Measurements from ENCODE around the gene DDX41.
"Not testable (repeated sequence)": the region's sequence is repeated elsewhere in the genome, so short reads cannot be mapped to it uniquely, and the experiment has no call there.

DDX41 gene

DNA sequence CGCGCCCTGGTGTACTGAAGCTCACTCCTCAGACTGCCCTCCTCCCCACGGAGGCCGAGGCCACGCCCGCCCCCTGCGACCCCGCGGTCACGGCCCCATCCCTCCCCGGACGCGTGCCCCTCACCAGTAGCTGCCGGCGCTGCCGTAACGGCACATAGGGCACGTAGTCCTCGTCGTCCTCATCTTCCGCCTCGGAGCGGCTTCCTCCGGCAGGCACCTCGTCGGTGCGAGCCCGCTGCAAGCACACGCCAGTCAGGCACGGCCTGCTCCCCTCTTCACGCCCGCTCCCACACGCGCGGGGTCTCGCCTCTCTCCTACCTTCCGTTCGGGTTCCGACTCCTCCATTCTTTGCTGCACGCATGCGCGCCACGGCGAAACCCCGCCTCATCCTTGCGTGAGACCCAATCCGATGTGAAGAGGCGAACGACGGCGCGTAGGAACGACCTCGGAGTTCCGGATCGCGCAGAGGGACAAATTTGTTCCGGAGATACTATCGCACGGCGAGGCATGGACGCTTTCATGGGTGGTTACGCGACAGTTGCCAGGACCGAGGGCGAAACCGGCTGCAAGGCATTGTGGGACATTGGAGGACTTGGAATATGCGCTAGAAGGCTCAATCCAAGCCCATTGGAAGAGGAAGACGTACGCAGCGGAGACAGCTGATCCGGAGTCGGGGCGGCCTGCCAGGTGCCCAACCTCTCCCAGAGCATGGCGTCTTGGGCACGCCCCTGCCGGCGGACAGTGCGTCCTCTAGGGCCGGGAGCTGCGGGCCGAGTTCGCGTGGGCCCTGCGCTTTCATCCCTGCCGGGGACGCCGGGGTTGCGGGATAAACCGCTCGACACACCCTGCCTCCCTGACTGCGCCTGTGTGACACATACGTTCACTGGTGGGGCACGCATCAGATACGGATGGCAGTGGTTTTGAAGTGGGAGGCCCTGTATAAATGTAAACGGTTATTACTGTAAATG lies at the start of gene DDX41:
Gene DDX41, minus strand, starts transcription at position 361 of the 968 bp plus-strand sequence. Its CDS starts 16 bp downstream, at position 345.
- DNase-seq = peak; percentile 97

DNA sequence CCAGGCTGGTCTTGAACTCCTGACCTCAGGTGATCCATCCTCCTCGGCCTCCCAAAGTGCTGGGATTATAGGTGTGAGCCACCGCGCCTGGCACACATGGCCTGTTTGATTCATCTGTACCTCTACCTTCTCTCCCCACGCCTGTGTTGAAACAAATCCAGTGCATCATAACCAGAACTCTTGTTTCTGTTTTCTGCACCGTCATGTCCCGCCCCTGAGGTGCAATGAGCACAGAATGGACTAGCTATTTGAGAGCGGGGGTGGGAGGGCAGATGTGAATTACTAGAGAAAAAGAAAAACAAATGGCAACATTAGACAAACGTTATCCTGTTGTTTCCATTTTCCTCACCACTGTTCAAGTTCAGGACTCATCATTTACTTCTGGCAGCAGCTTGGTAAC lies 48.3 kb upstream of the DDX41 start:
- DNase-seq = no peak

DNA sequence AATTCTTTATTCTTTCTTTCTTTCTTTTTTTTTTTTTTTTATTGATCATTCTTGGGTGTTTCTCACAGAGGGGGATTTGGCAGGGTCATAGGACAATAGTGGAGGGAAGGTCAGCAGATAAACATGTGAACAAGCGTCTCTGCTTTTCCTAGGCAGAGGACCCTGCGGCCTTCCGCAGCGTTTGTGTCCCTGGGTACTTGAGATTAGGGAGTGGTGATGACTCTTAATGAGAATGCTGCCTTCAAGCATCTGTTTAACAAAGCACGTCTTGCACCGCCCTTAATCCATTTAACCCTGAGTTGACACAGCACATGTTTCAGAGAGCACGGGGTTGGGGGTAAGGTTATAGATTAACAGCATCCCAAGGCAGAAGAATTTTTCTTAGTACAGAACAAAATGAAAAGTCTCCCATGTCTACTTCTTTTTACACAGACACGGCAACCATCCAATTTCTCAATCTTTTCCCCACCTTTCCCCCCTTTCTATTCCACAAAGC lies 42.7 kb upstream of the DDX41 start:
- DNase-seq = not testable (repeated sequence)

- DNase-seq = no peak
Observed at GRCh38 chr5:177557796-177558195, 41.0 kb upstream of the DDX41 start.

DNA sequence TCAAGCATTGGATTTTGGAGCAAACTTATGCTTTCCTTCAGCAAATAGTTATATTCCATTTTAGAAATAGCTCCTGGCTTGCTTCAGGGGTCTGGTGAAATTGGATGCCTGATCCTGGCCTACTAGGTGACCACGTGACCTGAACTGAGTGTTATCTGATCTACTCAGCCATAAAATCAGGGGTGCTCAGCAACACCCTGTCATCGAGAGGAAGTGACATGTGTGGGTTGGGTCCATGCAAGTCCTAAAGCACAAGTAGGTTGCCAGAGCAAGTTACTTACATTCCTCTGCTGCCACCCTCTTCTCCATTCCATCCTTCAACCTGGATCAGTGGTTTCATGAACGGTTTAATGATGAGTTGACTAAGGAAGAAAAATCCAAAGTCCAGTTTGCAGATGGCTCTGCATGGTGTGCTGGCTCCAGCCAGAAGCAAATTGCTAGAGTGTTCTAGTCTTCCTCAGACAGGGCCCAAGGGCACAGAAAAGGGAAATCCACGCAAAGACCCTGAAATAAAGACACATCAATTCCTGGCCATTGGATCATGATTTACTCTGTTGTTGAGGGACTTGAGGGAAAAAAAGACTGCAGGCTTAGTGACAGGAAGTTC lies 40.4 kb upstream of the DDX41 start:
- no peak for DNase-seq

- DNase-seq = no peak
Observed at GRCh38 chr5:177555665-177556064, 38.9 kb upstream of the DDX41 start.

- DNase-seq = no peak
Observed at GRCh38 chr5:177555228-177555627, 38.5 kb upstream of the DDX41 start.

DNA sequence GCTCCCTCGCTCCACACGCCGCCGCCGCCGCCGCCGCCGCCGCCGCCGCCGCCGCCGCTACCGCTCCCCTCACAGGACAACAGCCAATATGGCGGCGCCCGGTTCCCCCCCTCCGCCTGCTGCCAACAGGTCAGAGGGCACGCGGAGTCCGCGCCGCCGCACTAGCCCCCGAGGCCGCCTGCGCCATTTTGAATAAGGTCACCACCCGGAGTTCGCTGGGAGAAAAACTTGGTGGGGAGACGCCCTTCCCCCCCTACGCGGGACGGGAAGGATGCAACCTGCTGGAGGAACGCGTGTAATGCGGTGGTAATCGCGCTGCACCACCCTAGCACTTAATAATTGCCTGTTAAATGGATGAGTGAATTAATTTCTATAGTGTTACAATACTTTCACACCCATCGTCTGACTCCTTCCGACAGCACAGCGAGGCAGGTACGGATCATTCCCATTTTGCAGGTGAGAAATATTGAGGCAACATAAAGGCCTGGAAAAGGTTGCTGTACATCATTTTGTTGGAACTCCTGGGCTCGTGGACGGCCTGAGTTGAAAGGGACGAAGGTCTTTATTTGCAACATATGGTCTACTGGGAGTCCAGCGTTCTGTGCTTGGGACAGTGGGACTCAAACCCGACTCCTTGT lies 37.8 kb upstream of the DDX41 start, which contains the start of gene FAM193B:
Gene FAM193B, minus strand, starts transcription at position 90 of the 638 bp plus-strand sequence. CDS start 105 bp downstream, outside the sequence.
- DNase-seq = peak; percentile 98

DNA sequence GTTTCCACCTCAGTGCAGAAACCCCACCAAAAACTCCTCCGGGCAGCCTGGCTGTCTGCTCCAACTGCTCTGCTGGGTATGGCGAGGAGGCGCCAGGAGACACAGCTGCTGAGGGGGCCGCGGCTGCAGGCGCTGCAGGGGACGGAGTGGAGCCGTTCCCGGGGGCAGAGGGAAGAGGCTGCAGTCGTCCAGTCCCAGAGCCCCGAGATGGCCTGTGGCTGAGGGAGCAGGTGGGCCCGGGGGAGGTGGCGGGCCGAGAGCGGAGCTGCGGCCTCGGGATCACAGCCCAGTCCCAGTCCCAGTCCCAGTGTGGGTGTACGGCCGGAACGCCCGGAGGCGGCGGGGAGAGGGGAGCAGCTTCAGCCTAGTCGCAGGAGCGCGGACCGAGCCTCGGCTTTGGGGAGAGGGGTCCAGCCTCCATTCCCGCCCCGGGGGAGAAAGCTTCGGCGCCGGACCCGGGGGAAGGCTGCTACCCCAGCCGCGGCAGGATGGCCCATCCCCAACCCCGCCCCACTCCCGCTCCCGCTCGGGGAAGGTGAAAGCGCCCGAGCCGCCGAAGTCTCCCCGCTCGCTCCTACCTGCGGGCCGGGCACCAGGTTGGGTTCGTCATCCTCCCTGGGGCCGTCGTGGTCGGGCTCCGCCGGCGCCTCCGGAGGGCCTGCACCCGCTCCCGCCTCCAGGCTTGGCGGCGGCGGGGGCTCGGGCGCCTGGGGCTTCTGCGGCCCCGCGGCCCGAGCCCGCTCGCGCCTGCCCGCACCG lies 37.1 kb upstream of the DDX41 start:
- peak; percentile 75 for DNase-seq

DNA sequence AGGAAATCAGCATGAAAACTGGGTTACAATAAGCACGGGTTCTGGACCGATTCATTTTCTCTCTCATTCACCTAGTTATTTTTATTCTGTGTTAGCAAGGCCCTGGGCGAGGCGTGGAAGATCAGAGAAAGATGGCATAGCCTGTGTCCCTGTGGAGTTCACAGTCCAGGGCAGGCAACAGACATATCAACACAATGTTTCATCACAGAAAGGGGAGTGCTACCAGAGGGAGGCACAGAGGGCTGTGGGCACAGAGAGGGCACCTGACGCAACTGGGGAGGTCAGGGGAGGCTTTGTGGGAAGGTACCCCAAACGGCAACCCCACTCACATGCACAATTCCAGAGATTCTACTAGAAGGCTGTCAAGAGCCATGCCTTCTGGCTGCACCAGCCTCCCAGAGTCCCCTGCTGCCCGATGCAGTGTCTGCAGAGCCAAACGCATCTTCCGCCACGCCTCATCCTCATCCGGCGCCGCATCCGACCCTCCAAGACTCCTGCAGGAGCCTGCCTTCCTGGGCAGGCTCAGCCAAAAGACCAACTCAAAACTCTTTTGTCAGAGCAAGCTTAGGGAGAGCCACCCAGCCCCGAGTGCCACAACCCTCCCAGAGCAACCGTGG lies 36.2 kb upstream of the DDX41 start:
- no peak for DNase-seq

DNA sequence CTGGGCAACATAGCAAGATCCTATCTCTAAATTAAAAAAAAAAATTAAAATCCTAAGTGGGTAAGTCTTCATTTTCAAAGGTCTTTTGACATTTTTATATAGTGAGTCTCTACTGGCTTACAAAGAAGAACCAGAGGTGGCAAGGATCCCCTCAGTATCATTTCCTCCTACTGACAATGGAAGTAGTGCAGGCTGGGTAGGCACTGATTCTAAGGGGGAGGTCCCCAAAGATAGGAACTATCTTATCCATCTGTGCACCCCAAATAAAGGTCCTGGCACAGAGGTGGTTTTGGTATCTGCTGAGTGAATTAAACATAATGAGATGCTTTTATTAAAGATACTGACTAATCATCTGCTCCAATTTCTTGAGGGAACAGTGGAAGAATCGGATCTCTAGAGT lies 33.4 kb upstream of the DDX41 start:
- no peak for DNase-seq

GRCh38 chr5:177548495-177548894 lies 31.7 kb upstream of the DDX41 start:
- DNase-seq = no peak

GRCh38 chr5:177547736-177548135 lies 31.0 kb upstream of the DDX41 start:
- DNase-seq = no peak

DNA sequence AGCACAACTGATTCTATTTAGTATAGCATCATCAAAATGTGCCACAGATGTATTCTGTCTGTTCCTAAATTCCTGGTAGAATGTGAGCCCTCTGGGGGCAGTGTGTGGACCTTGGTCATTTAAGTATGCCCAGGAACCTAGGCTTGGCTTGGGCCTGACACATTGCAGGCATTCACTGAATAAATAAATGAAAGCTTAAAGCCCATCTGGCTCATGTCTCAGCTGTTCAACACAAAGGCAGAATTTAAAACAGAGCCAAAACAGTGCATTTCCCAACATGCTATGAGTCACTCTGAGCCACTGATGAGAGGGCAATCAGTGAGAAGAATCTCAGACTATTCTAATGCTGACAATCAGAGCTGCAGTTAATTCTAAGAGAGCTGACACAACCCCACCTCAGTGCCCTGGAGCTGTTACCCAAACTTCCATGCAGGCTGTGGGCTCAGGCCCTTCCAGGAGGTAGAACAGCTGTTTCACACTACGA lies 29.5 kb upstream of the DDX41 start:
- no peak for DNase-seq

- no peak for DNase-seq
Observed at GRCh38 chr5:177545487-177546257, 28.9 kb upstream of the DDX41 start.

- DNase-seq = no peak
Observed at GRCh38 chr5:177542816-177543465, 26.2 kb upstream of the DDX41 start.

DNA sequence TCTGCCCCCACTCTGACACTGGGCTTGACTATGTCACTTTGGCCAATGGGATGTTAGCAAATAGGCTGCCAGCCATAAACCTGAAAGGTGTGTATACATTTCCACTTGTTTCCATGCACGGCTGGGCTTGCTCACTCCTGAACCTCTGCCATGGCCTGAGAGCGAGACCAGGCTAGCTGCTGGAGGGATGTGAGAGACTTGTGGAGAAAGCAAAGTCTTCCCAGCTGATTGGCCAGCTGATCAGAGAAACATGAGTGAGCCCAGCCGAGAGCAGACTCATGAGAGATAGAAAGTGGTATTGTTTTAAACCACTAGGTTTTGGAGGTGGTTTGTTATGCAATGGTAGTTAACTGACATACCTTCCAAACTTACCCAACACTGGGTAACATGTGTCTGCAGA lies 23.7 kb upstream of the DDX41 start:
- DNase-seq = no peak

- no peak for DNase-seq
Observed at GRCh38 chr5:177539411-177539810, 22.6 kb upstream of the DDX41 start.

DNA sequence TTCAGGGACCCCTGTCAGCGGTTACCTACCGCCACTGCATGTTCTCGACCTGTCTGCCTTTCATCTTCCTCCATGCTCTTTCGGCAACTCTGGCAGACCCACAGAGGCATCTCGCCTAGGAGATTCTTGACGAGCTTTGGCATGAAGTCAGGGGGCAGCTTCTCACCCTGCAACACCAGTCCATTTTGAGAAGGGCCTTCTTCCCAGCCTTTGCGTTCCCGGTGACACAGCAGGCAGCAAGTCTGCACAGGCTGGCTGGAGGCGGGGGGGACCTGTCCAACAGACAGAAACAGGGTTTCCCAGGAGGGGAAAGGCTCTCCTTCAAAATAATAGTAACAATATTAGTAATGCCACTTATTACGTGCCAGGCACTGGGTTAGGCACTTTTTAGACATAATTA lies 22.1 kb upstream of the DDX41 start:
- DNase-seq = no peak
